ENCODE results near the gene BFSP2.
"Not testable (repeated sequence)": the region's sequence is repeated elsewhere in the genome, so short reads cannot be mapped to it uniquely, and the experiment has no call there.

The BFSP2 gene

DNA sequence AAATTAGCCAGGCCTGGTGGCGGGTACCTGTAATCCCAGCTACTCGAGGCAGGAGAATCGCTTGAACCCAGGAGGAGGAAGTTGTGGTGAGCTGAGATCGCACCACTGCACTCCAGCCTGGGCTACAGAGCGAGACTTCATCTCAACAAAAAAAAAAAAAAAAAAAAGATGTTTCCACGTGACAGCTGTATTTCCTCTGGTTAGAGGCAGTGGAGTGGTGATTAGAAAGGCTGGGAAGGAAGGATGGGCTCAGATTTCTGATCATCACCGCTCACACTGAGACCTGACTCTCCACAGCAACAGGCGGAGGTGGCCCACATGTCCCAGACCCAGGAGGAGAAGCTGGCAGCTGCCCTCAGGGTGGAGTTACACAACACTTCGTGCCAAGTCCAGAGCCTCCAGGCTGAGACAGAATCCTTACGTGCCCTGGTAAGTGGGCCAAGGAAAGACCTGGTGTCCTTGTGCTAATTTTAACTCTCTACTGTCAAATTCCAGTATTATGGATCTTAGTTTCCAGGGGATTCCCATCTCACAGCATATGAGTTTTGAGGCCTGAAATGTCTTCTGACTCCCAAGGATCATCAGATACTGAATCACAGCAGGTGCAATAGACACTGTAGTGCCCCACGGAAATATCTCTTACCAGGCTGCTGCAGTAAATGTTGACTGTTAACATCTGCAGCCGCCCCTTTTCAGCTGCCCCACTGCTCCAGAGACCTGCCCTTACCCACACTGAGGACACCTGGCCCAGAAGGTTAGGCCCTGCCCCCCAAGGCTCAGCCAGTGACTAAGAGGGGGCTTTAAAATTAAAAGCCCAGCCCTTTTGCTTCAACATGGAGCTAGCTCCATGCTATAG lies 66.9 kb downstream of the BFSP2 start:
- TF ChIP-seq, protein P1, sequence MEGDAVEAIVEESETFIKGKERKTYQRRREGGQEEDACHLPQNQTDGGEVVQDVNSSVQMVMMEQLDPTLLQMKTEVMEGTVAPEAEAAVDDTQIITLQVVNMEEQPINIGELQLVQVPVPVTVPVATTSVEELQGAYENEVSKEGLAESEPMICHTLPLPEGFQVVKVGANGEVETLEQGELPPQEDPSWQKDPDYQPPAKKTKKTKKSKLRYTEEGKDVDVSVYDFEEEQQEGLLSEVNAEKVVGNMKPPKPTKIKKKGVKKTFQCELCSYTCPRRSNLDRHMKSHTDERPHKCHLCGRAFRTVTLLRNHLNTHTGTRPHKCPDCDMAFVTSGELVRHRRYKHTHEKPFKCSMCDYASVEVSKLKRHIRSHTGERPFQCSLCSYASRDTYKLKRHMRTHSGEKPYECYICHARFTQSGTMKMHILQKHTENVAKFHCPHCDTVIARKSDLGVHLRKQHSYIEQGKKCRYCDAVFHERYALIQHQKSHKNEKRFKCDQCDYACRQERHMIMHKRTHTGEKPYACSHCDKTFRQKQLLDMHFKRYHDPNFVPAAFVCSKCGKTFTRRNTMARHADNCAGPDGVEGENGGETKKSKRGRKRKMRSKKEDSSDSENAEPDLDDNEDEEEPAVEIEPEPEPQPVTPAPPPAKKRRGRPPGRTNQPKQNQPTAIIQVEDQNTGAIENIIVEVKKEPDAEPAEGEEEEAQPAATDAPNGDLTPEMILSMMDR (IDR thresholded peaks at IDR 0.05; ENCODE audit: low read depth, low read length), result no peak
- no peak for DNase-seq (ENCODE audit: extremely low read depth, low read depth)

DNA sequence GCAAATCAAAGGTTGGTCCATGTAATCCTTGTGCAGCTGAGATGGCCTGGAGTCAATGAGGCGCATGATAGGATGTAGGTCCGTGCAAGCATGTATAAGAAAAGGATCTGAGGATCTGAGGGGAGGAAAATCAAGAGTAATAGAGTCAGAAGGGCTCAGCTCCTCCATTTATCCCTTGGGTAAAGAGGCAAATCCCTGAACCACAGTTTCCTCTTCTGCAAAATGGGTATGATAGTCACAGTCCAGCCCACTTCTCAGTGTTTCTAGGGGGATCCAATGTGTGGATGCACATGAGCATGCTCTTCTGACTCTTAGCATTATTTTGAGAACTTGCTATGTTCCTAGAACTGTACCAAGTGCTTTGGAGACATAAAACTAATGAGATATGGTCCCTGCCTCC lies 67.9 kb downstream of the BFSP2 start:
- no peak for DNase-seq (ENCODE audit: extremely low read depth, low read depth)
- TF ChIP-seq, protein P1 (IDR thresholded peaks at IDR 0.05; ENCODE audit: low read depth, low read length), result no peak

DNA sequence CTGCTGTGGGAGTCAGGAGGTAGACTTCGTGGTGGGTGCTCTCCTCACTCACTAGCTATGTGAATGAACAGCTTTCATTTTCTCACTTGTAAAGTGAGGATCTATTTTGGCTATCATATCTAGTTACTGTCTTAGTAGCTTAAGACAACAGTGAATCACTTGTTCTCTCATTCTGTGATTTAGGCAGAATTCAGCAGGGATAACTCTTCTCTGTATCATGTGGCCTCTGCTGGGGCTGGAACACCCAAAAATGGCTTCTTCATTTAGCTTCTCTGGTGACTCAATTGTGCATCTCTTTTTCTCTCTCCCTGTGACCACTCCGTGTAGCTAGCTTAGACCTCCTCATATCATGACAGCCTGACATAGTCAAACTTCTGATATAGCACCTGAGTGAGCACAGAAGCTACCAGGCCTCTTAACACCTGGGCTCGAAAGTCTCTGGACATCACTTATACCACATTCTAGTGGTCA lies 68.4 kb downstream of the BFSP2 start:
- no peak for DNase-seq (ENCODE audit: extremely low read depth, low read depth)
- TF ChIP-seq, protein P1 (IDR thresholded peaks at IDR 0.05; ENCODE audit: low read depth, low read length), result no peak

DNA sequence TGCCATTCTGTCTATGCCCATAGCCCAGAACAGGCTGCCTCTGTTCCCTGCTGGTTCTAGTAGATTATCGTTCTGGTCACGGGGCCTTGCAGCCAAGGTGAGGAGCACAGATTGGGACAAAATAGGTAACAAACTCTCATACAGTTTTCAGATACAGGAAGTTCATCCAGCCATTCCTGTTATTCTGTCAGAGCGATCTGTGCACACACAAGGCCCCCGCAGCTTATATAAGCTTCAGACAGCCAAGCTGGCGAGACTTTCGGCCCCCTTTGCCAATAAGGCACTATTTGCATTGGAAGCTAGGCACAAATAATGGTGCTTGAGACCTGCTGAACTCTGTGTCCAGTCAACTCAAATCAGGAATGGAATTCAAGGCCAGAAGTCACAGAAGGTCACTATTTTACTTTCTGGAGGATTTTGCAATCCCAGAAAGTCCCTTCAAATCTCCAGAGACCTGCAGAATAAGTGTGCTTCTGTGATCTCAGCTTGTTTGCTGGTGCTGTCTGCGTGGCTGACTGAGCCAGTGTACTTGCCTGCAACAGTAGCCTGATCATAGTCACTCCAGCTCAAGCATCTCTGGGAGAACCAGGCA lies 69.4 kb downstream of the BFSP2 start:
- TF ChIP-seq, protein P1 (IDR thresholded peaks at IDR 0.05; ENCODE audit: low read depth, low read length), result no peak
- DNase-seq (ENCODE audit: extremely low read depth, low read depth), result no peak

DNA sequence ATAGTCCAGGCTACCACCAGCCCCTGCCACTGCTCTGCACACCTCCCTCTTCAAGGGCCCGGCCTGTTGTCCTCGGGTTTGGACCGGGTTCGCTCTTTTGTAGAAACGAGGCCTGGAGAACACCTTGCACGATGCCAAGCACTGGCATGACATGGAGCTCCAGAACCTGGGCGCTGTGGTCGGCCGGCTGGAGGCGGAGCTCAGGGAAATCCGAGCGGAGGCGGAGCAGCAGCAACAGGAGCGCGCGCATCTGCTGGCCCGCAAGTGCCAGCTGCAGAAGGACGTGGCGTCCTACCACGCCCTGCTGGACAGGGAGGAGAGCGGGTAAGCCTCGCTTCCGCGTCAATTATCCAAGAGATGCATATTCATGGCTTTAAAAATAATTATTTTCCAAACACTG lies 72.4 kb downstream of the BFSP2 start:
- no peak for DNase-seq (ENCODE audit: extremely low read depth, low read depth)

DNA sequence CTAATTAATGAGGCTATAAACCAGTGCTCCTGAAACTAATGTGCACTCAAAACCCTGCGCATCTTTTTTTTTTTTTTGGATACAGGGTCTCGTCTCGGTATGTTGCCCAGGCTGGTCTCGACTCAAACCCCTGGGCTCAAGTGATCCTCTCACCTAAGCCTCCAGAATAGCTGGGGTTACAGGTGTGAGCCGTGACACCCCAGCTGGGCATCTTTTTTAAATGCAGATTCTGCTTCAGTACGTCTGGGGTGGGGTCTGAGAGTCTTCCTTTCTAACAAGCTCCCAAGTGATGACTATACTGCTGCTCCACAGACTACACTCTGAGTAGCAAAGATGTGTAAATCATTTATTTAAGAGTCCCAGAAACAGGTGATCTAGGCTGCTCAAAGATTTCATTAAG lies 73.0 kb downstream of the BFSP2 start:
- DNase-seq (ENCODE audit: extremely low read depth, low read depth), result no peak
- TF ChIP-seq, protein P1 (IDR thresholded peaks at IDR 0.05; ENCODE audit: low read depth, low read length), result no peak

More for the DNA sequence above, 72.4 kb downstream of the BFSP2 start:
- TF ChIP-seq, protein P1 (IDR thresholded peaks at IDR 0.05; ENCODE audit: low read depth, low read length), result no peak

DNA sequence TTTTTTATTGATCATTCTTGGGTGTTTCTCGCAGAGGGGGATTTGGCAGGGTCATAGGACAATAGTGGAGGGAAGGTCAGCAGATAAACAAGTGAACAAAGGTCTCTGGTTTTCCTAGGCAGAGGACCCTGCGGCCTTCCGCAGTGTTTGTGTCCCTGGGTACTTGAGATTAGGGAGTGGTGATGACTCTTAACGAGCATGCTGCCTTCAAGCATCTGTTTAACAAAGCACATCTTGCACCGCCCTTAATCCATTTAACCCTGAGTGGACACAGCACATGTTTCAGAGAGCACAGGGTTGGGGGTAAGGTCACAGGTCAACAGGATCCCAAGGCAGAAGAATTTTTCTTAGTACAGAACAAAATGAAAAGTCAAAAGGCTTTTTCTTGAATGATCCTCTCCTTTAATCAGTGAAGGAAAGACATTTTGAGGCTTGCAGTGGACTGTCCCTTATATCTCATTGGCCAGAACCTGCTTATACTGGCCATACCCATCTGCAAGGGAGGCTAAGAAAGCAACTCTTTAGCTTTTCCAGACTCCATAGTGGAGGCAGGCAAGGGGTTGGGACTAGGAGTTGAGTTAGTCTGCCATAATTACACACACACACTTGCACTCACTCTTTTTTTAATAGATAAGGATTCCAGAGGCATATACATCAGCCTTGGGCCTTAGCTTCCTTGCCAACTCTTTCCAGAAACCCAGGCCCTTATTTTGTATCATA lies 73.8 kb downstream of the BFSP2 start:
- DNase-seq (ENCODE audit: extremely low read depth, low read depth), result not testable (repeated sequence)

Data from AG09319 (cell line).